ENCODE results near the gene TMEM175. TPM values are rescaled to one million over a fixed set of nuclear protein-coding genes. Genes with fewer than 3 reads are reported as not detected.

TMEM175 gene
- total and polyA plus RNA-seq, 8 donors = 7.3 to 82.8 (median 19.5) TPM

GRCh38 chr4:892780-893179 lies 39.5 kb upstream of the TMEM175 start:
- no peak overlapping the region for H3K4me3 ChIP-seq
- H3K27me3 ChIP-seq = no peaks in the 10 kb centered on the region
- H3K36me3 ChIP-seq = peaks cover 79 to 100% (median 100%) of the 10 kb centered on the region in 4 donors
- no peak overlapping the region for H3K27ac ChIP-seq
- 94 to 99% (median 96%) methylated on average over 8 to 10 of the region's 10 CpGs for WGBS, 5 donors
- no peaks in the 10 kb centered on the region for H3K4me1 ChIP-seq
- intact Hi-C loops (cut with DNase I; ENCODE audit: low total_unique reads) = no loop called here
- no peak for DNase-seq
- no peak for TF ChIP-seq POLR2AphosphoS5 (IDR thresholded peaks at IDR 0.05)
- TF ChIP-seq CTCF (IDR thresholded peaks at IDR 0.05) = no peak
- TF ChIP-seq POLR2A (IDR thresholded peaks at IDR 0.05) = no peak
- TF ChIP-seq EP300 (IDR thresholded peaks at IDR 0.05) = no peak
- no peaks in the 10 kb centered on the region for H3K9me3 ChIP-seq

GRCh38 chr4:893276-893994 lies 38.8 kb upstream of the TMEM175 start:
- peaks cover 77 to 100% (median 100%) of the 10 kb centered on the region in 4 donors for H3K36me3 ChIP-seq
- no peaks in the 10 kb centered on the region for H3K4me1 ChIP-seq
- WGBS, 5 donors = 95 to 96% (median 95%) methylated on average over 35 to 41 of the region's 41 CpGs
- TF ChIP-seq CTCF (IDR thresholded peaks at IDR 0.05) = no peak
- no peak for TF ChIP-seq EP300 (IDR thresholded peaks at IDR 0.05)
- no peak for TF ChIP-seq POLR2AphosphoS5 (IDR thresholded peaks at IDR 0.05)
- no peak for TF ChIP-seq POLR2A (IDR thresholded peaks at IDR 0.05)
- DNase-seq = no peak
- no peaks in the 10 kb centered on the region for H3K9me3 ChIP-seq
- H3K4me3 ChIP-seq = no peak overlapping the region
- intact Hi-C loops (cut with DNase I; ENCODE audit: low total_unique reads) = no loop called here
- H3K27me3 ChIP-seq = no peaks in the 10 kb centered on the region
- no peak overlapping the region for H3K27ac ChIP-seq

GRCh38 chr4:893995-894705 lies 38.1 kb upstream of the TMEM175 start:
- intact Hi-C loops (cut with DNase I; ENCODE audit: low total_unique reads) = no loop called here
- Histone ChIP-seq H3K27ac (no peak overlapping the region), H3K27me3 (no peaks in the 10 kb centered on the region), H3K9me3 (no peaks in the 10 kb centered on the region), H3K36me3 (peaks cover 70 to 100% (median 100%) of the 10 kb centered on the region in 4 donors), H3K4me3 (no peak overlapping the region), H3K4me1 (no peaks in the 10 kb centered on the region)
- 86 to 96% (median 95%) methylated on average over 34 to 40 of the region's 40 CpGs for WGBS, 5 donors
- TF ChIP-seq CTCF (IDR thresholded peaks at IDR 0.05) (no peak), POLR2AphosphoS5 (IDR thresholded peaks at IDR 0.05) (no peak), POLR2A (IDR thresholded peaks at IDR 0.05) (no peak), EP300 (IDR thresholded peaks at IDR 0.05) (no peak)
- DNase-seq = no peak

- H3K36me3 ChIP-seq = peaks cover 64 to 100% (median 100%) of the 10 kb centered on the region in 4 donors
- H3K9me3 ChIP-seq = no peaks in the 10 kb centered on the region
- H3K27me3 ChIP-seq = no peaks in the 10 kb centered on the region
- H3K27ac ChIP-seq = no peak overlapping the region
- H3K4me1 ChIP-seq = no peaks in the 10 kb centered on the region
- DNase-seq = no peak
- no peak for TF ChIP-seq POLR2A (IDR thresholded peaks at IDR 0.05)
- no peak for TF ChIP-seq POLR2AphosphoS5 (IDR thresholded peaks at IDR 0.05)
- TF ChIP-seq EP300 (IDR thresholded peaks at IDR 0.05) = no peak
- TF ChIP-seq CTCF (IDR thresholded peaks at IDR 0.05) = no peak
- H3K4me3 ChIP-seq = no peak overlapping the region
- intact Hi-C loops (cut with DNase I; ENCODE audit: low total_unique reads) = no loop called here
- WGBS, 5 donors = 90 to 96% (median 94%) methylated on average over 15 to 16 of the region's 16 CpGs
Observed at GRCh38 chr4:895596-895995, 36.7 kb upstream of the TMEM175 start.
